ENCODE data around the gene MOCS3. TPM values are rescaled to one million over a fixed set of nuclear protein-coding genes. Genes with fewer than 3 reads are reported as not detected.

The MOCS3 gene
- total and polyA plus RNA-seq, 9 donors: 3.0 to 5.6 (median 4.2) TPM

DNA sequence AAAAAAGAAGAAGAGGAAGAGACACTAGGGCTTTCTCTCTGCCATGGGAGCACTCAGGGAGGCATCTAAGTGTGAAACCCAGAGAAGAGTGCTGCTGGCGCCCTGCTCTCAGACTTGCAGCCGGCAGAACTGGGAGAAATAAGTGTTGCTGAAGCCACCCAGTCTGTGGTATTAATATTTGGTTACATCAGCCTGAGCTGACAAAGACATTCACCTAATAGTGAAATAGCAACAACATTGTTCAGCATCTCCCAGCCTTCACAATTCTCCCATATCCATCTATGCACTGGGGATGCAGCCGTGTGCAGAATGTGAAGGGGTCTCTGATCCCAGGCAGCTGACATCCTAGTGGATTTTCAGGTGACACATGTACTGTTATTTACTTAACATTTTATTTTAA is 52.3 kb downstream of the MOCS3 start:
- H3K27ac ChIP-seq: no peak overlapping the region
- 91 to 100% (median 93%) methylated on average over 3 of the region's 3 CpGs for WGBS, 3 donors
- intact Hi-C loops (cut with DNase I): no loop called here
- H3K9me3 ChIP-seq: no peaks in the 10 kb centered on the region
- no peaks in the 10 kb centered on the region for H3K4me1 ChIP-seq (ENCODE audit: insufficient read depth)
- H3K36me3 ChIP-seq: no peaks in the 10 kb centered on the region
- no peak overlapping the region for H3K4me3 ChIP-seq
- no peaks in the 10 kb centered on the region for H3K27me3 ChIP-seq
- no peak for TF ChIP-seq EP300 (IDR thresholded peaks at IDR 0.05)
- TF ChIP-seq POLR2A (IDR thresholded peaks at IDR 0.05): no peak
- TF ChIP-seq, protein P1, sequence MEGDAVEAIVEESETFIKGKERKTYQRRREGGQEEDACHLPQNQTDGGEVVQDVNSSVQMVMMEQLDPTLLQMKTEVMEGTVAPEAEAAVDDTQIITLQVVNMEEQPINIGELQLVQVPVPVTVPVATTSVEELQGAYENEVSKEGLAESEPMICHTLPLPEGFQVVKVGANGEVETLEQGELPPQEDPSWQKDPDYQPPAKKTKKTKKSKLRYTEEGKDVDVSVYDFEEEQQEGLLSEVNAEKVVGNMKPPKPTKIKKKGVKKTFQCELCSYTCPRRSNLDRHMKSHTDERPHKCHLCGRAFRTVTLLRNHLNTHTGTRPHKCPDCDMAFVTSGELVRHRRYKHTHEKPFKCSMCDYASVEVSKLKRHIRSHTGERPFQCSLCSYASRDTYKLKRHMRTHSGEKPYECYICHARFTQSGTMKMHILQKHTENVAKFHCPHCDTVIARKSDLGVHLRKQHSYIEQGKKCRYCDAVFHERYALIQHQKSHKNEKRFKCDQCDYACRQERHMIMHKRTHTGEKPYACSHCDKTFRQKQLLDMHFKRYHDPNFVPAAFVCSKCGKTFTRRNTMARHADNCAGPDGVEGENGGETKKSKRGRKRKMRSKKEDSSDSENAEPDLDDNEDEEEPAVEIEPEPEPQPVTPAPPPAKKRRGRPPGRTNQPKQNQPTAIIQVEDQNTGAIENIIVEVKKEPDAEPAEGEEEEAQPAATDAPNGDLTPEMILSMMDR (IDR thresholded peaks at IDR 0.05): no peak
- no peak for DNase-seq

DNA sequence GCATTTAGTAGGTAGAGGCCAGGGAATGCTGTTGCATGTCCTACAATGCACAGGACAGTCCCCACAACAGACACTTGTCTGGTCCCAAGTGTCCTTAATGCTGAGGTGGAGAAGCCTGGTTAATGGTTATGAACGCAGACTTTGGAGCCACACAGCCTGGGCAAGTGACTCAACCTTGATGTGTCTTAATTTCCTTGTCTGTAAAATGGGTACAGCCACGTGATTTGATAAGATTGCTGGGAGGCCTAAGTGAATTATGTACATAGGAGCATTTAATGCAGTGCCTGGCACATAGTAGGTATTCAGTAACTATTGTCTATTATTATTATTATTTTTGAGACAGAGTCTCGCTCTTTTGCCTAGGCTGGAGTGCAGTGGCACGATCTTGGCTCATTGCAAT is 52.9 kb downstream of the MOCS3 start:
- 90 to 97% (median 94%) methylated on average over 4 of the region's 4 CpGs for WGBS, 3 donors
- no peaks in the 10 kb centered on the region for H3K9me3 ChIP-seq

DNA sequence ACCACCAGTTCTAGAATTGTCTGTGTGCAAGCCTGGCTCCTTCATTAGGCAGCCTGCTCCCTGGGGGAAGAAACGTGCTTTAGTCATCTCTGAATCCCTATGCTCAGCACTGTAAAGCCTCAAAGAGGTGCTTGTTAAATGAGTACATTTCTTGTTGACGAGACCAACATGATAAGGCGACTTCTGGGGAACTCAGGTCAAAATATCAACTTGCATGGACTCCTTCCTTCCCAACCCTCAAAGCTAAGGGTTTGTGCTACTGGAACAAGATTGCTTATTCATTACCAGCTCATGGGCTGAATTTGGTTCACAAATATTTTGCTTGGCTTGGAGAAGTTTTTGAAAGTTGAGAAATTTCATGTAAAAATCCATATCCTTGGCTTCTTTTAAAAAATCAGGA is 53.7 kb downstream of the MOCS3 start:
- no peaks in the 10 kb centered on the region for H3K36me3 ChIP-seq
- no peaks in the 10 kb centered on the region for H3K27me3 ChIP-seq
- TF ChIP-seq POLR2A (IDR thresholded peaks at IDR 0.05) (no peak), EP300 (IDR thresholded peaks at IDR 0.05) (no peak)
- TF ChIP-seq, protein P1 (IDR thresholded peaks at IDR 0.05): no peak
- no peaks in the 10 kb centered on the region for H3K4me1 ChIP-seq (ENCODE audit: insufficient read depth)
- H3K4me3 ChIP-seq: no peak overlapping the region
- DNase-seq: no peak
- no peaks in the 10 kb centered on the region for H3K9me3 ChIP-seq
- no peak overlapping the region for H3K27ac ChIP-seq
- intact Hi-C loops (cut with DNase I): no loop called here
- WGBS, 3 donors: 63 to 71% (median 70%) methylated on average over 3 of the region's 3 CpGs

More for the DNA sequence above, 52.9 kb downstream of the MOCS3 start:
- no peak for TF ChIP-seq POLR2A (IDR thresholded peaks at IDR 0.05)
- TF ChIP-seq, protein P1 (IDR thresholded peaks at IDR 0.05): no peak
- TF ChIP-seq EP300 (IDR thresholded peaks at IDR 0.05): no peak
- H3K27ac ChIP-seq: no peak overlapping the region
- no peaks in the 10 kb centered on the region for H3K36me3 ChIP-seq
- H3K4me1 ChIP-seq (ENCODE audit: insufficient read depth): no peaks in the 10 kb centered on the region
- no peak overlapping the region for H3K4me3 ChIP-seq
- DNase-seq: no peak
- intact Hi-C loops (cut with DNase I): no loop called here
- H3K27me3 ChIP-seq: no peaks in the 10 kb centered on the region

Other genes with a start within 250 kb of the MOCS3 start
- gene PARD6B, start 227.2 kb upstream of the MOCS3 start, total RNA-seq: 10 to 100 TPM in 2 of 7 donors, 1 to 10 TPM in 5; 4.5 to 14.4 (median 8.5) TPM
- gene PARD6B, start 227.2 kb upstream of the MOCS3 start, polyA plus RNA-seq: 1 to 10 TPM in 1 of 2 donors, under 1 TPM in 1; 0.91 to 1.0 TPM
- 1 to 10 TPM; 2.0 to 9.1 (median 3.3) TPM for gene BCAS4, start 163.8 kb upstream of the MOCS3 start, total RNA-seq
- 1 to 10 TPM; 2.6 to 2.7 TPM for gene BCAS4, start 163.8 kb upstream of the MOCS3 start, polyA plus RNA-seq
- gene ADNP, start 27.4 kb upstream of the MOCS3 start, total RNA-seq: 10 to 100 TPM; 41.1 to 94.7 (median 75.5) TPM
- 10 to 100 TPM; 30.8 to 80.5 TPM for gene ADNP, start 27.4 kb upstream of the MOCS3 start, polyA plus RNA-seq
- gene DPM1, start 286 bp upstream of the MOCS3 start, total RNA-seq: 10 to 100 TPM; 31.1 to 47.2 (median 37.8) TPM
- gene DPM1, start 286 bp upstream of the MOCS3 start, polyA plus RNA-seq: 10 to 100 TPM; 41.5 to 53.8 TPM
- gene KCNG1, start 64.3 kb downstream of the MOCS3 start, total RNA-seq: 1 to 10 TPM in 5 of 7 donors, under 1 TPM in 2; 0.15 to 4.9 (median 1.5) TPM
- under 1 TPM; 0.47 to 0.63 TPM for gene KCNG1, start 64.3 kb downstream of the MOCS3 start, polyA plus RNA-seq

Data from ovary (tissue), 9 donors.